Psoas muscle (tissue), 8 donors: ENCODE results near the gene CST3. TPM values are rescaled to one million over a fixed set of nuclear protein-coding genes. Genes with fewer than 3 reads are reported as not detected.

Source experiments
- ATAC-seq, 4 donors: fragments of 200-7000 bp; cut with Tn5 transposase; one replicate each; pipeline ENCODE4 v1.9.1; 2020; ENCODE audit warnings: moderate library complexity in 3 of 4, mild to moderate bottlenecking in 2 of 4
- DNase-seq, 2 donors: peaks; one replicate each; pipeline ENCODE4 v3.0.0-alpha.2; 2020
- H3K27ac ChIP-seq: fragments of 200-600 bp; one replicate; pipeline ENCODE4 v1.8.0; 2022
- H3K27me3 ChIP-seq, 3 donors: fragments of 200-600 bp in 1 of 3; one replicate each; pipeline versions ENCODE4 v1.6.1 to v1.8.0; 2013 to 2022; ENCODE audit warnings: low read length in 2 of 3, mild to moderate bottlenecking in 2 of 3, moderate library complexity in 1 of 3; ENCODE audit not compliant: insufficient read depth in 3 of 3
- H3K36me3 ChIP-seq, 2 donors: fragments of 200-600 bp in 1 of 2; one replicate each; pipeline versions ENCODE4 v1.6.1 to v1.8.0; 2013 to 2022; ENCODE audit warnings: low read depth in 1 of 2, mild to moderate bottlenecking in 1 of 2, moderate library complexity in 1 of 2; ENCODE audit not compliant: insufficient read depth in 1 of 2
- H3K4me1 ChIP-seq: fragments of 200-600 bp; one replicate; pipeline ENCODE4 v1.8.0; 2022
- H3K4me3 ChIP-seq: fragments of 200-600 bp; one replicate; pipeline ENCODE4 v1.8.0; 2022; ENCODE audit warnings: mild to moderate bottlenecking
- H3K9me3 ChIP-seq: fragments of 200-600 bp; one replicate; pipeline ENCODE4 v1.8.0; 2022
- WGBS, 3 donors: extraction: QIAGEN DNeasy Blood & Tissue Kit; methylation state at CpG; one replicate each; pipeline versions ENCODE4 v1.1.6 to v1.1.7; 2013; 5-methylcytosine and 5-hydroxymethylcytosine counted together
- intact Hi-C, 2 donors: fragments of 100-400 bp; cut with DNase I; formaldehyde crosslinking; loops; one replicate each; pipeline versions ENCODE4 v1.11.0 to v1.14.2; 2022
- polyA plus RNA-seq, 3 donors: library from polyadenylated mRNA; stranded (reverse); fragments of 200-250 nt; gene quantifications; one replicate each; pipeline ENCODE4 v1.2.3, GENCODE V29; 2013
- total RNA-seq, 4 donors: library from RNA; stranded (reverse); fragmentation: NEBNext Ultra II Directional in 2 of 4; extraction: Animal tissue kit (Norgen Biotek cat#: 25700) in 2 of 4; gene quantifications; one replicate each; pipeline versions ENCODE4 v1.2.1 to v1.2.4, GENCODE V29; 2021 to 2023
- TF ChIP-seq, protein P1 (sequence below): fragments of 200-600 bp; IDR thresholded peaks from one replicate; pipeline ENCODE4 v1.8.0; 2022; ENCODE audit warnings: antibody characterized with exemption
- donor health status: healthy with polysubstance abuse.
- donor health status: DM: no; HTN: no; CAD: no; lungs with moderate emphysema.
- donor health status: Bipolar disorder and iron deficiency.
- donor health status: healthy.
- donor health status: DM: yes; HTN: yes; CAD: no.
- donor health status: DM: no; HTN: no; CAD: no.
- donor health status: DM: no; HTN: no; CAD: no.
- donor health status: DM: yes; HTN: yes; CAD: no.

CST3 gene
- total and polyA plus RNA-seq, 7 donors: 374 to 713 (median 422) TPM

DNA sequence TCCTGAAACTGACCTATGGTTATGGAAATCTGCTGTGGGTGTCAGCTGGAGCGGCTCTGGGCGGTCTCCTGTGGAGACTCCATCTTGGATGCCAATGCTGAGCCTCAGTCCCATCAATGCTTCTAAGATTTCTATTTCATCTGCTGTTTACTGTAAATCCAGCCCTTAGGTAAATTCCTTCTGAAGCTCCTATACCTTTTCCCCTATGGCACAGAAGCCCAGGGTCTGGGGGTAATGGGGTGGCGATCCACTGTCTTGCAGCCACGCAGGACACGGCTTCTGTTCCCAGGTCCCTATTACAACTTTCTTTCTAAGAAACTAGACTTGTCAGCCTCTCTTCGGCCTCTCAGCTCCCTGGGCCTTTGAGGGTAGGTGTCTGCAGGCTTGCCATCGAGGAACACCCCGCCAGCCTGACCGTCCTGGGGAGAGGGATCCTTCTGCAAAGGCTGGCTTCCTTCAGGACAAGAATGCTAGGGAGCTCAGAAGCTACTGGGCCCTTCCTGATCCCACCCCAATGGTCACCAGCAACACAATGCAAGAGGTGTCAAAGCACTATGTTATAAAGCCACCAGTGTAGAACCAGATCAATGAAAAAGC is 6.4 kb downstream of the CST3 start:
- H3K9me3 ChIP-seq: no peaks in the 10 kb centered on the region
- DNase-seq: no peak
- no peak overlapping the region for H3K27ac ChIP-seq
- intact Hi-C loops: loop anchor here in 1 of 2 donors (10.0 kb wide), 1 partner anchor 477 kb away; no protein-coding TSS in a partner anchor
- no peaks in the 10 kb centered on the region for H3K27me3 ChIP-seq
- H3K4me1 ChIP-seq: peaks cover 49% of the 10 kb centered on the region
- H3K36me3 ChIP-seq: peaks cover 0 to 29% of the 10 kb centered on the region in 2 donors
- no peak overlapping the region for H3K4me3 ChIP-seq
- no peak for ATAC-seq
- 89 to 98% (median 94%) methylated on average over 9 of the region's 9 CpGs for WGBS, 3 donors
- TF ChIP-seq, protein P1, sequence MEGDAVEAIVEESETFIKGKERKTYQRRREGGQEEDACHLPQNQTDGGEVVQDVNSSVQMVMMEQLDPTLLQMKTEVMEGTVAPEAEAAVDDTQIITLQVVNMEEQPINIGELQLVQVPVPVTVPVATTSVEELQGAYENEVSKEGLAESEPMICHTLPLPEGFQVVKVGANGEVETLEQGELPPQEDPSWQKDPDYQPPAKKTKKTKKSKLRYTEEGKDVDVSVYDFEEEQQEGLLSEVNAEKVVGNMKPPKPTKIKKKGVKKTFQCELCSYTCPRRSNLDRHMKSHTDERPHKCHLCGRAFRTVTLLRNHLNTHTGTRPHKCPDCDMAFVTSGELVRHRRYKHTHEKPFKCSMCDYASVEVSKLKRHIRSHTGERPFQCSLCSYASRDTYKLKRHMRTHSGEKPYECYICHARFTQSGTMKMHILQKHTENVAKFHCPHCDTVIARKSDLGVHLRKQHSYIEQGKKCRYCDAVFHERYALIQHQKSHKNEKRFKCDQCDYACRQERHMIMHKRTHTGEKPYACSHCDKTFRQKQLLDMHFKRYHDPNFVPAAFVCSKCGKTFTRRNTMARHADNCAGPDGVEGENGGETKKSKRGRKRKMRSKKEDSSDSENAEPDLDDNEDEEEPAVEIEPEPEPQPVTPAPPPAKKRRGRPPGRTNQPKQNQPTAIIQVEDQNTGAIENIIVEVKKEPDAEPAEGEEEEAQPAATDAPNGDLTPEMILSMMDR: no peak

DNA sequence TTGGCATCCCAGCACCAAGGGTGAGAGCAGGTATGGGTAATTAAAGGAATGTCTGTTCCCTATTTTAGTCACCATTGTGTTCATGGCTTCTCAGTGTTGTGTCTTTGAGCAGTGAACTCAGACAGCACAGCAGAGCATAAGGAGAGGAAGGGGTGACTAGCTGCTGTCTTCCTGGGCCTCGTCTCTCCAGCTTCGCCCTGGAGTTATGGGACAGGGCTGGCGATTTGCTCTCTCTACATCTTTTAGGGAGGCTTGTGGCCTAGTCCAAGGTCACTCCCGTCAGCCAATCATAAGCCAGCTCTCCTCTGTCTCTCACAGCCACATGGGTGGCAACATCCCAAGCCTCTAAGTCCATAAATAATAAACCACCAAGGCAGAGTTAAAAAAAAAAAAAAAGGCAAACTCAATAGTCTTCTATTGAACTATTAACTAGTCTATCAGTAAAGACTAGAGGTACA is 7.3 kb downstream of the CST3 start:
- DNase-seq (no peak), ATAC-seq (no peak)
- peaks cover 43% of the 10 kb centered on the region for H3K4me1 ChIP-seq
- TF ChIP-seq, protein P1: no peak
- H3K27me3 ChIP-seq: no peaks in the 10 kb centered on the region
- 74 to 91% (median 81%) methylated on average over 4 of the region's 4 CpGs for WGBS, 3 donors
- no peak overlapping the region for H3K27ac ChIP-seq
- no peak overlapping the region for H3K4me3 ChIP-seq
- H3K36me3 ChIP-seq: peaks cover 0 to 29% of the 10 kb centered on the region in 2 donors
- H3K9me3 ChIP-seq: no peaks in the 10 kb centered on the region
- intact Hi-C loops: loop anchor here in 1 of 2 donors (10.0 kb wide), 1 partner anchor 476 kb away; no protein-coding TSS in a partner anchor

DNA sequence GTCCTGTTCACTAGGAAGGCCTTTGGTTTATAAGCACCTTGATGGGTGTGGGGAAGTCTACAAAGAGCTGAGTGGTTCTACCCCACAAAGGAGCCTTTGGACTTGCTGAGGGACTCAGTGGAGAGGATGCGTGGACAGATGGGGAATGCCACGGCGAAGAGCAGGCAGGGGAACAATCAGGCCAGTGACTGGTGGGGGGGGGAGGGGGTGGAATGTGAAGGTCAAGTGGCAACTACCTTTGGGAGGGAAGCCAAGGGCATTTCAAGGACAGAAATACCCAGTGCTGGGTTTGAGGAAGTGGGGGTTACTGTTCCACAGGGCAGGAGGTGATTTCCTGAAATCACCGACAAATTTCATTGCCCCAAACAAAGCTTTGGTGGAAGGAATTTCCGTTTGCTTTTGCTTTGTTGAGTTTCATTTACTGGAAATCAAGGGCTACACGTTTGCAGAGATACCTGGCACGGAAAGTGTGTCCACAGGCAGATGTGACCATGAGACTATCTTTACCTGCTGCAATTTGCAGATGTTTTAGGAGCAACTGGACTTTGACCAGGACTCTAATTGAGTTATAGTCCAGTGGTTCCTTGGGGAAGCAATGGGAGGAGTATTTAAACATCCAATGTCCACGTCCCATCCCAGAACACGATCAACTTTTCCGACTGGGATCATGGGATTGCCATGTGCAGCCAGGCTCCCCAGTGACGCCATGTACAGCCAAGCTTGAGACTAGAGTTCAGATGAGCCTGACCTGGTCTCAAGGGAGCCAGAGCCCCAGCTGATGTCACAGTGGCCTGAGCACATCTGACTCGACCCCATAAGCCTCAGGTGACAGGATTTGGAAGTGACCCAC is 8.0 kb downstream of the CST3 start:
- peak in 2 of 4 donors; percentile 10 to 12 for ATAC-seq
- intact Hi-C loops: loop anchor here in 1 of 2 donors (10.0 kb wide), 1 partner anchor 475 kb away; no protein-coding TSS in a partner anchor

DNA sequence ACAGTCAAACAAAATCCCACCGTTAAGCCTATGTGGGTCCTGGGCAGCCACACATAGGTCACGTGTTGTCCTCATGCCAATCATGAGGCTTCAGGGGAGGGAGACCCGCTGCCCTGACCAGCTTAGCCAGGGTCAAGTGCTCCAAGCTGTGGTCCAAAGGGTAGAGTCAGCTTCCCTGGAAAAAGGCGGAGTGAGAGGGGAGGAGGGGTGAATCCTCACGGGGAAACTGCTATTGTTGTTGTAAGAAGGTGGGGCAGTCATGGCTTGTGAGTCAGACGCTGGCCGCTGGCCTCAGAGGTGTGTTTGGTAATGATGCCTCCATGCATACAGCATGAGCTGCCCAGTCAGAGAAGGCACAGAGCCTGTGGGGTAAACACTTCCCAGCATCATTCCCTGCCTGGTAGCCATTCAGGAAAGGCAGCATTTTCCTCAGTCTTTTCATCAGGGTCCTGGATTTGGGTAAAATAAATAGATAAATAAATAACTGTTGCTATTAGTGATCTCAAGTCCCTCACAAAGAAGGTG is 8.7 kb downstream of the CST3 start:
- Histone ChIP-seq H3K4me3 (no peak overlapping the region), H3K36me3 (peaks cover 0 to 25% of the 10 kb centered on the region in 2 donors), H3K9me3 (no peaks in the 10 kb centered on the region), H3K4me1 (peaks cover 32% of the 10 kb centered on the region), H3K27me3 (no peaks in the 10 kb centered on the region), H3K27ac (peak overlapping the region; percentile 56)
- WGBS, 3 donors: 57 to 68% (median 65%) methylated on average over 7 of the region's 7 CpGs
- ATAC-seq (peak; percentile 51 to 87 (median 82)), DNase-seq (peak; percentile 63 to 75)
- intact Hi-C loops: no loop called here
- TF ChIP-seq, protein P1: no peak

More for the DNA sequence above, 8.0 kb downstream of the CST3 start:
- DNase-seq: no peak
- TF ChIP-seq, protein P1: no peak
- Histone ChIP-seq H3K4me3 (no peak overlapping the region), H3K36me3 (peaks cover 0 to 29% of the 10 kb centered on the region in 2 donors), H3K27me3 (no peaks in the 10 kb centered on the region), H3K27ac (peak overlapping the region; percentile 50), H3K9me3 (no peaks in the 10 kb centered on the region), H3K4me1 (peaks cover 39% of the 10 kb centered on the region)
- 59 to 69% (median 59%) methylated on average over 12 of the region's 12 CpGs for WGBS, 3 donors
